ENCODE data around the gene TNS4.

The TNS4 gene

GRCh38 chr17:40485851-40486521 is 15.4 kb downstream of the TNS4 start:
- Histone ChIP-seq H3K27me3 (ENCODE audit: control insufficient read depth in 3 of 3, insufficient read depth in 3 of 3, low read depth in 1 of 3, low read length in 3 of 3) (peaks cover 0 to 45% (median 0%) of the 10 kb centered on the region in 3 experiments), H2BK120ac (ENCODE audit: low read depth, low read length) (no peak overlapping the region), H3K79me1 (ENCODE audit: low read depth, low read length) (no peaks in the 10 kb centered on the region), H3K4ac (ENCODE audit: low read length) (no peak overlapping the region), H3K23ac (ENCODE audit: low read depth, low read length, poor library complexity) (no peak overlapping the region), H3K4me2 (ENCODE audit: insufficient read depth, low read length, poor library complexity, severe bottlenecking) (no peak overlapping the region), H3K9ac (ENCODE audit: low read depth, low read length, poor library complexity) (no peak overlapping the region), H3K4me3 (ENCODE audit: low read length in 2 of 2) (no peak overlapping the region), H4K8ac (ENCODE audit: low read depth, low read length) (no peak overlapping the region), H3K18ac (ENCODE audit: low read length) (no peak overlapping the region), H3K14ac (ENCODE audit: low read length) (no peak overlapping the region), H2AFZ (ENCODE audit: low read length) (no peak overlapping the region), H3K9me3 (replicated peaks in 1 of 2; ENCODE audit: control insufficient read depth in 2 of 2, insufficient read depth in 1 of 2, low read depth in 1 of 2, low read length in 2 of 2) (no peaks in the 10 kb centered on the region), H3K4me1 (ENCODE audit: control insufficient read depth in 2 of 2, insufficient read depth in 1 of 2, low read depth in 1 of 2, low read length in 2 of 2) (peaks cover 18 to 21% of the 10 kb centered on the region in 2 donors), H2AK5ac (ENCODE audit: low read depth, low read length) (no peak overlapping the region), H2BK5ac (ENCODE audit: low read length) (no peak overlapping the region), H3K36me3 (replicated peaks in 1 of 2; ENCODE audit: control insufficient read depth in 2 of 2, insufficient read depth in 2 of 2, low read length in 2 of 2) (no peaks in the 10 kb centered on the region), H2BK15ac (ENCODE audit: low read length) (no peak overlapping the region), H3K27ac (replicated peaks; ENCODE audit: low read length) (no peak overlapping the region), H2BK12ac (ENCODE audit: low read length) (no peak overlapping the region), H4K91ac (ENCODE audit: low read depth, low read length, poor library complexity) (no peak overlapping the region)
- no peak for DNase-seq (ENCODE audit: low spot score)
- WGBS, 2 donors (ENCODE audit: extremely low coverage in 2 of 2, insufficient read length in 2 of 2, insufficient replicate concordance in 1 of 2) = no CpG with 5 or more reads among the region's 17 CpGs

- no peak overlapping the region for H4K91ac ChIP-seq (ENCODE audit: low read depth, low read length, poor library complexity)
- no peak overlapping the region for H2AK5ac ChIP-seq (ENCODE audit: low read depth, low read length)
- peaks cover 0 to 40% (median 0%) of the 10 kb centered on the region in 3 experiments for H3K27me3 ChIP-seq (ENCODE audit: control insufficient read depth in 3 of 3, insufficient read depth in 3 of 3, low read depth in 1 of 3, low read length in 3 of 3)
- H3K27ac ChIP-seq (replicated peaks; ENCODE audit: low read length) = no peak overlapping the region
- H4K8ac ChIP-seq (ENCODE audit: low read depth, low read length) = no peak overlapping the region
- H2BK5ac ChIP-seq (ENCODE audit: low read length) = no peak overlapping the region
- H3K36me3 ChIP-seq (replicated peaks in 1 of 2; ENCODE audit: control insufficient read depth in 2 of 2, insufficient read depth in 2 of 2, low read length in 2 of 2) = no peaks in the 10 kb centered on the region
- H3K9ac ChIP-seq (ENCODE audit: low read depth, low read length, poor library complexity) = no peak overlapping the region
- H3K79me1 ChIP-seq (ENCODE audit: low read depth, low read length) = no peaks in the 10 kb centered on the region
- no peak overlapping the region for H3K4me3 ChIP-seq (ENCODE audit: low read length in 2 of 2)
- no peak for DNase-seq (ENCODE audit: low spot score)
- no CpG with 5 or more reads among the region's 7 CpGs for WGBS, 2 donors (ENCODE audit: extremely low coverage in 2 of 2, insufficient read length in 2 of 2, insufficient replicate concordance in 1 of 2)
- no peak overlapping the region for H2BK15ac ChIP-seq (ENCODE audit: low read length)
- no peak overlapping the region for H3K18ac ChIP-seq (ENCODE audit: low read length)
- no peaks in the 10 kb centered on the region for H3K9me3 ChIP-seq (replicated peaks in 1 of 2; ENCODE audit: control insufficient read depth in 2 of 2, insufficient read depth in 1 of 2, low read depth in 1 of 2, low read length in 2 of 2)
- H2BK120ac ChIP-seq (ENCODE audit: low read depth, low read length) = no peak overlapping the region
- no peak overlapping the region for H3K4ac ChIP-seq (ENCODE audit: low read length)
- H2AFZ ChIP-seq (ENCODE audit: low read length) = no peak overlapping the region
- no peak overlapping the region for H2BK12ac ChIP-seq (ENCODE audit: low read length)
- H3K4me1 ChIP-seq (ENCODE audit: control insufficient read depth in 2 of 2, insufficient read depth in 1 of 2, low read depth in 1 of 2, low read length in 2 of 2) = peaks cover 11 to 13% of the 10 kb centered on the region in 2 donors
- no peak overlapping the region for H3K14ac ChIP-seq (ENCODE audit: low read length)
- no peak overlapping the region for H3K4me2 ChIP-seq (ENCODE audit: insufficient read depth, low read length, poor library complexity, severe bottlenecking)
- no peak overlapping the region for H3K23ac ChIP-seq (ENCODE audit: low read depth, low read length, poor library complexity)
Measured at GRCh38 chr17:40484973-40485530, 16.4 kb downstream of the TNS4 start.

- H2BK5ac ChIP-seq (ENCODE audit: low read length) = no peak overlapping the region
- peaks cover 10 to 11% of the 10 kb centered on the region in 2 donors for H3K4me1 ChIP-seq (ENCODE audit: control insufficient read depth in 2 of 2, insufficient read depth in 1 of 2, low read depth in 1 of 2, low read length in 2 of 2)
- no peak overlapping the region for H2BK12ac ChIP-seq (ENCODE audit: low read length)
- no peak overlapping the region for H2AK5ac ChIP-seq (ENCODE audit: low read depth, low read length)
- H3K79me1 ChIP-seq (ENCODE audit: low read depth, low read length) = no peaks in the 10 kb centered on the region
- H3K23ac ChIP-seq (ENCODE audit: low read depth, low read length, poor library complexity) = no peak overlapping the region
- no peak overlapping the region for H3K4me2 ChIP-seq (ENCODE audit: insufficient read depth, low read length, poor library complexity, severe bottlenecking)
- H3K36me3 ChIP-seq (replicated peaks in 1 of 2; ENCODE audit: control insufficient read depth in 2 of 2, insufficient read depth in 2 of 2, low read length in 2 of 2) = no peaks in the 10 kb centered on the region
- no peak overlapping the region for H3K4ac ChIP-seq (ENCODE audit: low read length)
- H4K91ac ChIP-seq (ENCODE audit: low read depth, low read length, poor library complexity) = no peak overlapping the region
- H3K9ac ChIP-seq (ENCODE audit: low read depth, low read length, poor library complexity) = no peak overlapping the region
- no peak for DNase-seq (ENCODE audit: low spot score)
- no peak overlapping the region for H3K4me3 ChIP-seq (ENCODE audit: low read length in 2 of 2)
- H3K14ac ChIP-seq (ENCODE audit: low read length) = no peak overlapping the region
- H3K18ac ChIP-seq (ENCODE audit: low read length) = peak overlapping the region; percentile 54
- H4K8ac ChIP-seq (ENCODE audit: low read depth, low read length) = no peak overlapping the region
- H3K27me3 ChIP-seq (ENCODE audit: control insufficient read depth in 3 of 3, insufficient read depth in 3 of 3, low read depth in 1 of 3, low read length in 3 of 3) = peaks cover 0 to 40% (median 0%) of the 10 kb centered on the region in 3 experiments
- no peak overlapping the region for H2BK120ac ChIP-seq (ENCODE audit: low read depth, low read length)
- no peak overlapping the region for H2BK15ac ChIP-seq (ENCODE audit: low read length)
- no peak overlapping the region for H2AFZ ChIP-seq (ENCODE audit: low read length)
- no peak overlapping the region for H3K27ac ChIP-seq (replicated peaks; ENCODE audit: low read length)
- H3K9me3 ChIP-seq (replicated peaks in 1 of 2; ENCODE audit: control insufficient read depth in 2 of 2, insufficient read depth in 1 of 2, low read depth in 1 of 2, low read length in 2 of 2) = no peaks in the 10 kb centered on the region
- WGBS, 2 donors (ENCODE audit: extremely low coverage in 2 of 2, insufficient read length in 2 of 2, insufficient replicate concordance in 1 of 2) = no CpG with 5 or more reads among the region's 18 CpGs
Measured at GRCh38 chr17:40484285-40484972, 17.0 kb downstream of the TNS4 start.

- Histone ChIP-seq H3K27me3 (ENCODE audit: control insufficient read depth in 3 of 3, insufficient read depth in 3 of 3, low read depth in 1 of 3, low read length in 3 of 3) (peaks cover 0 to 35% (median 0%) of the 10 kb centered on the region in 3 experiments), H3K4ac (ENCODE audit: low read length) (no peak overlapping the region), H4K91ac (ENCODE audit: low read depth, low read length, poor library complexity) (no peak overlapping the region), H3K18ac (ENCODE audit: low read length) (peak overlapping the region; percentile 46), H3K9me3 (replicated peaks in 1 of 2; ENCODE audit: control insufficient read depth in 2 of 2, insufficient read depth in 1 of 2, low read depth in 1 of 2, low read length in 2 of 2) (no peaks in the 10 kb centered on the region), H3K4me2 (ENCODE audit: insufficient read depth, low read length, poor library complexity, severe bottlenecking) (no peak overlapping the region), H3K36me3 (replicated peaks in 1 of 2; ENCODE audit: control insufficient read depth in 2 of 2, insufficient read depth in 2 of 2, low read length in 2 of 2) (no peaks in the 10 kb centered on the region), H3K4me3 (ENCODE audit: low read length in 2 of 2) (no peak overlapping the region), H3K27ac (replicated peaks; ENCODE audit: low read length) (no peak overlapping the region), H3K9ac (ENCODE audit: low read depth, low read length, poor library complexity) (no peak overlapping the region), H2BK5ac (ENCODE audit: low read length) (no peak overlapping the region), H3K23ac (ENCODE audit: low read depth, low read length, poor library complexity) (no peak overlapping the region), H2AFZ (ENCODE audit: low read length) (no peak overlapping the region), H3K79me1 (ENCODE audit: low read depth, low read length) (no peaks in the 10 kb centered on the region), H2AK5ac (ENCODE audit: low read depth, low read length) (no peak overlapping the region), H4K8ac (ENCODE audit: low read depth, low read length) (no peak overlapping the region), H3K4me1 (ENCODE audit: control insufficient read depth in 2 of 2, insufficient read depth in 1 of 2, low read depth in 1 of 2, low read length in 2 of 2) (peaks cover 10 to 11% of the 10 kb centered on the region in 2 donors), H3K14ac (ENCODE audit: low read length) (no peak overlapping the region), H2BK120ac (ENCODE audit: low read depth, low read length) (no peak overlapping the region), H2BK12ac (ENCODE audit: low read length) (no peak overlapping the region), H2BK15ac (ENCODE audit: low read length) (no peak overlapping the region)
- WGBS, 2 donors (ENCODE audit: extremely low coverage in 2 of 2, insufficient read length in 2 of 2, insufficient replicate concordance in 1 of 2) = no CpG with 5 or more reads among the region's 4 CpGs
- no peak for DNase-seq (ENCODE audit: low spot score)
Measured at GRCh38 chr17:40483679-40484078, 17.7 kb downstream of the TNS4 start.
